Measurements from ENCODE around the gene HSPG2.

DNA sequence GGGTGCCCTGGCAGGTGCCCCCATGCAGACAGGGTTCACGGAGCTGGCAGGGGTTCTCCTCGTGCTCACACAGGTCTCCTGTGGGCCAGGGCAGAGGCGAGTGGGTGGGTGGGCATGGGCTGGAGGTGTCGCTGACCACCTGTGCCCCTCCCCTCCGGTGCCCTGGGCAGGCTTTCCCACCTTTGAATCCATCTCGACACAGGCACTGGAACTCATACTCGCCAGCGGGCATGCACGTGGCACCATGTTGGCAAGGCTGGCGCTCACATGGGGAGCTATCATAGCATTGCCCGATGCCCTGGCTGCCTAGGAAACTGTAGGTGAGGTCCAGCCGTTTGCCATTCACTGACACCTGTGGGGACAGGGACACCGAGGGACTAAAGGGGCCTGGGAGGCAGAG lies 109.0 kb downstream of the HSPG2 start:
- TF ChIP-seq, protein P1, sequence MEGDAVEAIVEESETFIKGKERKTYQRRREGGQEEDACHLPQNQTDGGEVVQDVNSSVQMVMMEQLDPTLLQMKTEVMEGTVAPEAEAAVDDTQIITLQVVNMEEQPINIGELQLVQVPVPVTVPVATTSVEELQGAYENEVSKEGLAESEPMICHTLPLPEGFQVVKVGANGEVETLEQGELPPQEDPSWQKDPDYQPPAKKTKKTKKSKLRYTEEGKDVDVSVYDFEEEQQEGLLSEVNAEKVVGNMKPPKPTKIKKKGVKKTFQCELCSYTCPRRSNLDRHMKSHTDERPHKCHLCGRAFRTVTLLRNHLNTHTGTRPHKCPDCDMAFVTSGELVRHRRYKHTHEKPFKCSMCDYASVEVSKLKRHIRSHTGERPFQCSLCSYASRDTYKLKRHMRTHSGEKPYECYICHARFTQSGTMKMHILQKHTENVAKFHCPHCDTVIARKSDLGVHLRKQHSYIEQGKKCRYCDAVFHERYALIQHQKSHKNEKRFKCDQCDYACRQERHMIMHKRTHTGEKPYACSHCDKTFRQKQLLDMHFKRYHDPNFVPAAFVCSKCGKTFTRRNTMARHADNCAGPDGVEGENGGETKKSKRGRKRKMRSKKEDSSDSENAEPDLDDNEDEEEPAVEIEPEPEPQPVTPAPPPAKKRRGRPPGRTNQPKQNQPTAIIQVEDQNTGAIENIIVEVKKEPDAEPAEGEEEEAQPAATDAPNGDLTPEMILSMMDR (IDR thresholded peaks at IDR 0.05): no peak
- no peak for TF ChIP-seq POLR2A (IDR thresholded peaks at IDR 0.05)

Data from thyroid gland (tissue), 4 donors.